Measurements from ENCODE around the gene CFAP157.

The CFAP157 gene

DNA sequence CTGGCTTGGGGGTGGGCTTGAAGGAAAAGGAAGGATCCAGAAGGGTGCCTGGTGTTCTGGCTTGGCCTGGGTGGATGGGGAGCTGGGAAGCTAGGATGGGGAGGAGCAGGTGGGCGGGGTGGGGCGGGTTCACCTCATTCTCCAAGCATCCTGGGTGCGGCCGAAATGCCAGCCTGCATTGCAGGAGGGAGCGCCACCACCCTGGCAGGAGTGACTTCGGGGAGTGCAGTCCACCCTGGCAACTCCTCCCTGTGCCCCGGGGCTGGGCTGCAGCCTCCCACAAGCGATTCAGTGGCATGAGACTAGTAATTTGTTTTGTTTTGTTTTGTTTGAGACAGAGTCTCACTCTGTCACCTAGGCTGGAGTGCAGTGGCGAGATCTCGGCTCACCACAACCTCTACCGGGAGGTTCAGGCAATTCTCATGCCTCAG lies 14.6 kb downstream of the CFAP157 start:
- FAIRE-seq (no peak), DNase-seq (ENCODE audit: insufficient read length, low spot score) (no peak)
- TF ChIP-seq PAX5 (IDR thresholded peaks at IDR 0.05; ENCODE audit: insufficient read depth, low read length, severe bottlenecking), result no peak
- TF ChIP-seq POLR2A (IDR thresholded peaks at IDR 0.05; ENCODE audit: low read depth, low read length), result no peak
- TF ChIP-seq SPI1 (IDR thresholded peaks at IDR 0.05; ENCODE audit: low read depth, low read length), result no peak

DNA sequence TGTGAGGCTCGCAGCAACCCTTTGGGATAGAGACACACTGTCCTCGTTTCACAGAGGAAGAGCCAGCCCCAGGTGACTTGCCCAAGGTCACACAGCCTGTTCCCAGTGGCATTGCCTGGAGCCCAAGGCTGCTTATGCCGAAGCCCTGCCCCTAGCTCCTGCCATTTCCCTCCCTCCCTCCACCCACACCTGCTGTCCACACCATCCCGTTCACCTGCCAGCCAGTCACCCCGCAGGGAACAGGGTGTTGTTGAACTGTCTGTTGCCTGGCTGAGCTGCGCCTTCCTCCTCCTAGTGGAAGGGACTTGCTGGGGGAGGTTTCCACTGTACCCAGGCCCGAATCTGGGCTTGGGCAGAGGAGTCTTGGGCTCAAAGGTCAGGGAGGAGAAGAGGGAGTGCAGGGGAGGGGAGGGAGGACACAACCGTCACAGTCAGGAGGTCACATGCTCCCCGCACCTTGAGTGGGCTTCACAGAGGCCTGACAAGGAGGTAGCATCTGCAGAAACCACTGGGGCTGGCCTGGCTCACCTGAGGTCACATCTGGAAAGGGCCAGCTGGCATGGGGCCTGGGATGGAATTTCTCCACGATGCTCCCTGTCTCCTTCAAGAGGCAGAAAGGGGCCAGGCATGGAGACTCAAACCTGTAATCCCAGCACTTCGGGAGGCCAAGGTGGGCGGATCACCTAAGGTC lies 15.4 kb downstream of the CFAP157 start:
- no peak for TF ChIP-seq SPI1 (IDR thresholded peaks at IDR 0.05; ENCODE audit: low read depth, low read length)
- no peak for DNase-seq (ENCODE audit: insufficient read length, low spot score)
- FAIRE-seq, result no peak

- TF ChIP-seq POLR2AphosphoS5 (IDR thresholded peaks at IDR 0.05; ENCODE audit: low read depth, low read length), result no peak
- no peak for TF ChIP-seq POU2F2 (IDR thresholded peaks at IDR 0.05; ENCODE audit: low read depth, low read length)
- TF ChIP-seq PAX5 (IDR thresholded peaks at IDR 0.05; ENCODE audit: insufficient read depth, low read length, severe bottlenecking), result no peak
- no peak for TF ChIP-seq TAF1 (IDR thresholded peaks at IDR 0.05; ENCODE audit: low read depth, low read length)
- no peak for TF ChIP-seq SPI1 (IDR thresholded peaks at IDR 0.05; ENCODE audit: low read depth, low read length)
- no peak for TF ChIP-seq POLR2A (IDR thresholded peaks at IDR 0.05; ENCODE audit: low read depth, low read length)
- FAIRE-seq (no peak), DNase-seq (ENCODE audit: insufficient read length, low spot score) (no peak)
Measured at GRCh38 chr9:127723013-127723412, 16.2 kb downstream of the CFAP157 start.

- no peak for TF ChIP-seq POLR2AphosphoS5 (IDR thresholded peaks at IDR 0.05; ENCODE audit: low read depth, low read length)
- no peak for TF ChIP-seq TAF1 (IDR thresholded peaks at IDR 0.05; ENCODE audit: low read depth, low read length)
- no peak for TF ChIP-seq PAX5 (IDR thresholded peaks at IDR 0.05; ENCODE audit: insufficient read depth, low read length, severe bottlenecking)
- no peak for TF ChIP-seq POU2F2 (IDR thresholded peaks at IDR 0.05; ENCODE audit: low read depth, low read length)
- TF ChIP-seq POLR2A (IDR thresholded peaks at IDR 0.05; ENCODE audit: low read depth, low read length), result no peak
- TF ChIP-seq SPI1 (IDR thresholded peaks at IDR 0.05; ENCODE audit: low read depth, low read length), result no peak
- DNase-seq (ENCODE audit: insufficient read length, low spot score), result no peak
- no peak for FAIRE-seq
Measured at GRCh38 chr9:127723444-127723843, 16.7 kb downstream of the CFAP157 start.

- FAIRE-seq (no peak), DNase-seq (ENCODE audit: insufficient read length, low spot score) (no peak)
- no peak for TF ChIP-seq POLR2AphosphoS5 (IDR thresholded peaks at IDR 0.05; ENCODE audit: low read depth, low read length)
- TF ChIP-seq POLR2A (IDR thresholded peaks at IDR 0.05; ENCODE audit: low read depth, low read length), result no peak
- TF ChIP-seq SPI1 (IDR thresholded peaks at IDR 0.05; ENCODE audit: low read depth, low read length), result no peak
- TF ChIP-seq POU2F2 (IDR thresholded peaks at IDR 0.05; ENCODE audit: low read depth, low read length), result no peak
- no peak for TF ChIP-seq TAF1 (IDR thresholded peaks at IDR 0.05; ENCODE audit: low read depth, low read length)
- TF ChIP-seq PAX5 (IDR thresholded peaks at IDR 0.05; ENCODE audit: insufficient read depth, low read length, severe bottlenecking), result no peak
Measured at GRCh38 chr9:127724012-127724411, 17.2 kb downstream of the CFAP157 start.

DNA sequence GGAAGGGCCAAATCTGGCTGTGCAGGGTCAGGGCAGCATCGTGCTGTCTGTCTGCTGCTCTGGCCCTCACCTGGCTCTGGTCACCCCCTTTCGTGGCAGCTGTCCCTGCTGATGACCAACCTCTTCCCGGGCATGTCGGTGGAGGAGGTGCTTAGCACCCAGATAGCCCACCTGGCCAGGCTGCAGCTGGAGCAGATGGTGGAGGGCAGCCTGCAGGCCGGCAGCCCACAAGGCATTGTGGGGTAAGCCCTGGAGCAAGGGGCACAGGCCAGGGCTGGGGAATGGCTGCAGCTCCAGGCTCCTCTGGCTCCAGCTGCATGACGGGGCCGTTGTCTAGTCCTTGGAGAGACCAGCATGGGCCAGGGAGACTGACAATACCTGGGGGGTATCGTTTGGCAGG lies 20.1 kb downstream of the CFAP157 start:
- FAIRE-seq, result no peak
- DNase-seq (ENCODE audit: insufficient read length, low spot score), result no peak
- TF ChIP-seq TAF1 (IDR thresholded peaks at IDR 0.05; ENCODE audit: low read depth, low read length), result no peak
- TF ChIP-seq POU2F2 (IDR thresholded peaks at IDR 0.05; ENCODE audit: low read depth, low read length), result no peak
- no peak for TF ChIP-seq POLR2A (IDR thresholded peaks at IDR 0.05; ENCODE audit: low read depth, low read length)
- TF ChIP-seq PAX5 (IDR thresholded peaks at IDR 0.05; ENCODE audit: insufficient read depth, low read length, severe bottlenecking), result no peak

DNA sequence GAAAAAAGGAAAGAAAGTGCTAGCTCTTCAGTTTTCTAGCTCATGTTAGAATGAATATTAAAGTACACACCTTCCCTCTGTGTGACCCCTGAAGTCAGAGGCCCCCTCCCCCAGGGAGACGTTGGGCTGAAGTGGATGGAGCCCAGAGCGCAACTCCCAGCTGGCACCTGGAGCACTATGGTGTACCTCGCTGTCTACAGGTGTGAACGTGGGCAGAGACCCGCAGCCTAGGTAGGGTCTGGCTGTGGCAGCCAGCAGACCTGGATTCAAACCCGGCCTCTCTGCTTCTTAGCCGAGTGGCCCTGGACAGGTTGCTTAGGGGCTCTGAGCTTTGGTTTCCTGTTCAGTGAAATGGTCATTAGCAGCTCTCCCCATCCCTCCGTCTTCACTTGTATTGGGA lies 22.0 kb downstream of the CFAP157 start:
- TF ChIP-seq POLR2AphosphoS5 (IDR thresholded peaks at IDR 0.05; ENCODE audit: low read depth, low read length) (no peak), POLR2A (IDR thresholded peaks at IDR 0.05; ENCODE audit: low read depth, low read length) (no peak), PAX5 (IDR thresholded peaks at IDR 0.05; ENCODE audit: insufficient read depth, low read length, severe bottlenecking) (no peak), SPI1 (IDR thresholded peaks at IDR 0.05; ENCODE audit: low read depth, low read length) (no peak), POU2F2 (IDR thresholded peaks at IDR 0.05; ENCODE audit: low read depth, low read length) (no peak), TAF1 (IDR thresholded peaks at IDR 0.05; ENCODE audit: low read depth, low read length) (no peak)
- FAIRE-seq, result no peak
- no peak for DNase-seq (ENCODE audit: insufficient read length, low spot score)

- TF ChIP-seq SPI1 (IDR thresholded peaks at IDR 0.05; ENCODE audit: low read depth, low read length) (no peak), PAX5 (IDR thresholded peaks at IDR 0.05; ENCODE audit: insufficient read depth, low read length, severe bottlenecking) (no peak), POLR2AphosphoS5 (IDR thresholded peaks at IDR 0.05; ENCODE audit: low read depth, low read length) (no peak), POLR2A (IDR thresholded peaks at IDR 0.05; ENCODE audit: low read depth, low read length) (no peak), TAF1 (IDR thresholded peaks at IDR 0.05; ENCODE audit: low read depth, low read length) (no peak), POU2F2 (IDR thresholded peaks at IDR 0.05; ENCODE audit: low read depth, low read length) (no peak)
- FAIRE-seq (no peak), DNase-seq (ENCODE audit: insufficient read length, low spot score) (no peak)
Measured at GRCh38 chr9:127729522-127730256, 22.9 kb downstream of the CFAP157 start.

GRCh38 chr9:127730262-127730661 lies 23.5 kb downstream of the CFAP157 start:
- no peak for TF ChIP-seq POLR2A (IDR thresholded peaks at IDR 0.05; ENCODE audit: low read depth, low read length)
- no peak for TF ChIP-seq POU2F2 (IDR thresholded peaks at IDR 0.05; ENCODE audit: low read depth, low read length)
- TF ChIP-seq SPI1 (IDR thresholded peaks at IDR 0.05; ENCODE audit: low read depth, low read length), result no peak
- TF ChIP-seq PAX5 (IDR thresholded peaks at IDR 0.05; ENCODE audit: insufficient read depth, low read length, severe bottlenecking), result no peak
- no peak for TF ChIP-seq POLR2AphosphoS5 (IDR thresholded peaks at IDR 0.05; ENCODE audit: low read depth, low read length)
- TF ChIP-seq TAF1 (IDR thresholded peaks at IDR 0.05; ENCODE audit: low read depth, low read length), result no peak
- DNase-seq (ENCODE audit: insufficient read length, low spot score) (no peak), FAIRE-seq (no peak)

All from GM12891 (cell line).